ENCODE measurements around the gene ZBTB7C. TPM values are rescaled to one million over a fixed set of nuclear protein-coding genes. Genes with fewer than 3 reads are reported as not detected.

The ZBTB7C gene
- polyA plus RNA-seq, 1 of the 3 experiments (the other 2 are of a cell fraction) = 0.05 TPM

DNA sequence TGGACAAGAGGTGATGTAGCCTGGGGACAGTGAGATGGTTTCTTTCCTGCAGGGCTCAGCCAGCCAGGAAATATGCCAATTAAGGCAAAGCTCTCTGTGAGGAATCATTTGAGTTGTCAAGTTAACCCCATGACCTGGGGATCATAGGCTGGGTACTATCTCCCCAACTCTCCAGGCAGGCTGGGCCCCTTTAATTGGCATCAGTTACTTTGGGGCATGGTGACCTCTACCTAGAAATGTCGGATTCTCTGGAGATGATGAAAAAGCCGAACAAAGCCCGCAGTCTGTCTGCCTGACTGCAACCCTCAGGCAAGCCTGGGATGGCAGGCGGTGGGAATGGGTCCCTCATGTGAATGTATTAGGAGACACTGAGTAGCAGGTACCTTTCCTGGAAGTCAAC, 285.2 kb downstream of the ZBTB7C start:
- ChIA-PET CTCF (interaction anchor here (0.7 to 2.8 kb wide), 10 partner anchors 12 to 352 kb away, joined by 3 to 17 read pairs (median 4); no protein-coding TSS in a partner anchor), POLR2A (no interaction called here)
- Histone ChIP-seq H3K4me1 (ENCODE audit: control insufficient read depth in 1 of 2, insufficient read depth in 2 of 2, low read depth in 1 of 2, low read length in 1 of 2) (peaks cover 0 to 59% of the 10 kb centered on the region in 2 experiments; a peak in 2 of 4 replicates), H3K9me2 (no peaks in the 10 kb centered on the region), H3K9ac (no peak overlapping the region), H3K4me2 (no peak overlapping the region), H3K4me3 (ENCODE audit: low read depth in 2 of 2, low read length in 1 of 2) (no peak overlapping the region), H3K27ac (ENCODE audit: low read depth in 2 of 2, low read length in 1 of 2) (peak overlapping the region in 1 of 2 experiments; percentile 72; a peak in 2 of 4 replicates), H3K9me3 (no peaks in the 10 kb centered on the region), H4K20me1 (ENCODE audit: insufficient read depth) (no peaks in the 10 kb centered on the region), H3K36me3 (replicated peaks in 1 of 2; ENCODE audit: control insufficient read depth in 1 of 2, insufficient read depth in 2 of 2, low read length in 1 of 2) (no peaks in the 10 kb centered on the region), H3F3A (replicated peaks; ENCODE audit: insufficient read depth) (no peaks in the 10 kb centered on the region), H2AFZ (ENCODE audit: low read depth) (no peak overlapping the region), H3K27me3 (ENCODE audit: insufficient read depth) (no peaks in the 10 kb centered on the region; the same call in 1 of the 2 replicates), H3K79me2 (ENCODE audit: insufficient read depth) (no peaks in the 10 kb centered on the region)
- 75% methylated on average over 4 of the region's 4 CpGs for WGBS (ENCODE audit: low lambda C conversion rate)
- no peak for DNase-seq
- no peak for TF ChIP-seq CHD2 (IDR thresholded peaks at IDR 0.05; ENCODE audit: low read length, partially characterized antibody)
- TF ChIP-seq, protein P1, sequence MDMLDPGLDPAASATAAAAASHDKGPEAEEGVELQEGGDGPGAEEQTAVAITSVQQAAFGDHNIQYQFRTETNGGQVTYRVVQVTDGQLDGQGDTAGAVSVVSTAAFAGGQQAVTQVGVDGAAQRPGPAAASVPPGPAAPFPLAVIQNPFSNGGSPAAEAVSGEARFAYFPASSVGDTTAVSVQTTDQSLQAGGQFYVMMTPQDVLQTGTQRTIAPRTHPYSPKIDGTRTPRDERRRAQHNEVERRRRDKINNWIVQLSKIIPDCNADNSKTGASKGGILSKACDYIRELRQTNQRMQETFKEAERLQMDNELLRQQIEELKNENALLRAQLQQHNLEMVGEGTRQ (IDR thresholded peaks at IDR 0.05; ENCODE audit: borderline replicate concordance, low read depth, low read length) = no peak
- TF ChIP-seq FOSL2 (IDR thresholded peaks at IDR 0.05; ENCODE audit: borderline replicate concordance, low read depth) = no peak
- TF ChIP-seq MEF2A (IDR thresholded peaks at IDR 0.05; ENCODE audit: borderline replicate concordance, low read depth) = no peak
- no peak for TF ChIP-seq TCF12 (IDR thresholded peaks at IDR 0.05)
- TF ChIP-seq RCOR1 (IDR thresholded peaks at IDR 0.05; ENCODE audit: low read length) = no peak
- no peak for TF ChIP-seq TEAD4 (IDR thresholded peaks at IDR 0.05; ENCODE audit: borderline replicate concordance, insufficient read depth)
- TF ChIP-seq USF1 (IDR thresholded peaks at IDR 0.05; ENCODE audit: borderline replicate concordance, low read depth) = no peak
- TF ChIP-seq ELF1 (IDR thresholded peaks at IDR 0.05) = no peak
- TF ChIP-seq FOXJ3 (CRISPR knock-in tag; IDR thresholded peaks at IDR 0.05) = no peak
- TF ChIP-seq CTCF (IDR thresholded peaks at IDR 0.05) = no peak
- no peak for TF ChIP-seq NFIC (IDR thresholded peaks at IDR 0.05; ENCODE audit: borderline replicate concordance)
- TF ChIP-seq GATA2 (CRISPR knock-in tag; IDR thresholded peaks at IDR 0.05) = no peak
- no peak for TF ChIP-seq TAF1 (IDR thresholded peaks at IDR 0.05; ENCODE audit: borderline replicate concordance, low read depth, low read length)
- TF ChIP-seq NRF1 (IDR thresholded peaks at IDR 0.05; ENCODE audit: low read depth, low read length) = no peak
- no peak for TF ChIP-seq JUND (IDR thresholded peaks at IDR 0.05)
- TF ChIP-seq FOXM1 (IDR thresholded peaks at IDR 0.05; ENCODE audit: low read depth) = no peak
- no peak for TF ChIP-seq YY1 (IDR thresholded peaks at IDR 0.05; ENCODE audit: low read depth)
- TF ChIP-seq EP300 (IDR thresholded peaks at IDR 0.05; ENCODE audit: borderline replicate concordance in 1 of 2, low read depth in 1 of 2, low read length in 1 of 2) = no peak
- TF ChIP-seq RAD21 (IDR thresholded peaks at IDR 0.05; ENCODE audit: low read length) = no peak

All from SK-N-SH (cell line).